Calu3 (cell line): Measurements from ENCODE around the gene GMFB. TPM values are rescaled to one million over a fixed set of nuclear protein-coding genes. Genes with fewer than 3 reads are reported as not detected.

Source experiments
- BruUV-seq: library from RNA; stranded (reverse); fragments of 400-500 nt; replicated peaks from 2 replicates; lab custom pipeline; 2021; lab: Mats Ljungman, UMichigan
- CTCF ChIA-PET: fragments of 300-600 bp; sonication (Branson Sonifier 250); formaldehyde crosslinking; loops from one replicate; lab custom pipeline; 2022; ENCODE audit warnings: antibody characterized with exemption; lab: Charles Lee
- DNase-seq: peaks from one replicate; pipeline ENCODE4 v3.0.0; 2022
- H3K27ac Mint-ChIP-seq: one replicate; pipeline ENCODE4 v1.8.0; 2022; ENCODE audit warnings: mixed read lengths; ENCODE audit not compliant: unreplicated experiment
- H3K27me3 Mint-ChIP-seq: one replicate; pipeline ENCODE4 v1.8.0; 2022; ENCODE audit warnings: mixed read lengths; ENCODE audit not compliant: unreplicated experiment
- H3K36me3 Mint-ChIP-seq: one replicate; pipeline ENCODE4 v1.8.0; 2022; ENCODE audit warnings: mild to moderate bottlenecking, moderate library complexity, mixed read lengths; ENCODE audit not compliant: insufficient read depth, unreplicated experiment
- H3K4me1 Mint-ChIP-seq: one replicate; pipeline ENCODE4 v1.8.0; 2022; ENCODE audit warnings: mild to moderate bottlenecking, low read depth, mixed read lengths; ENCODE audit not compliant: unreplicated experiment
- H3K4me3 Mint-ChIP-seq: one replicate; pipeline ENCODE4 v1.8.0; 2022; ENCODE audit warnings: mild to moderate bottlenecking, low read depth, moderate library complexity, mixed read lengths; ENCODE audit not compliant: unreplicated experiment
- H3K9me3 Mint-ChIP-seq: one replicate; pipeline ENCODE4 v1.8.0; 2022; ENCODE audit warnings: low read depth, mixed read lengths; ENCODE audit not compliant: unreplicated experiment
- CTCF ChIP-seq: fragments of 200-600 bp; IDR thresholded peaks from one replicate; pipeline ENCODE4 v1.8.0; 2022; ENCODE audit warnings: antibody characterized with exemption; ENCODE audit not compliant: unreplicated experiment
- intact Hi-C: fragments of 100-400 bp; cut with micrococcal nuclease; formaldehyde crosslinking; loops from one replicate; pipeline ENCODE4 v1.10.0; 2022; ENCODE audit not compliant: unreplicated experiment
- total RNA-seq: library from RNA; stranded (reverse); gene quantifications from 2 replicates; pipeline ENCODE4 v1.2.3, GENCODE V29; 2022

GMFB gene
- total RNA-seq, 1 experiment from 2014 or later, result 39.2 TPM

GRCh38 chr14:54474232-54474793, 14.5 kb downstream of the GMFB start:
- no peaks in the 10 kb centered on the region for H3K36me3 Mint-ChIP-seq
- no peak overlapping the region for H3K27ac Mint-ChIP-seq
- CTCF ChIA-PET, result no interaction called here
- H3K4me3 Mint-ChIP-seq, result no peak overlapping the region
- intact Hi-C loops, result no loop called here
- no peaks in the 10 kb centered on the region for H3K27me3 Mint-ChIP-seq
- no peak for DNase-seq
- BruUV-seq, result no TSS peak
- H3K9me3 Mint-ChIP-seq, result no peaks in the 10 kb centered on the region
- TF ChIP-seq CTCF, result no peak
- peaks cover 20% of the 10 kb centered on the region for H3K4me1 Mint-ChIP-seq

GRCh38 chr14:54472315-54472714, 16.5 kb downstream of the GMFB start:
- H3K27ac Mint-ChIP-seq, result no peak overlapping the region
- CTCF ChIA-PET, result interaction anchor here (0.6 to 0.7 kb wide), 2 partner anchors 25 to 37 kb away, joined by 3 to 5 read pairs; partner anchors contain the start of gene CGRRF1
- no peak overlapping the region for H3K4me3 Mint-ChIP-seq
- no TSS peak for BruUV-seq
- no peak for TF ChIP-seq CTCF
- H3K27me3 Mint-ChIP-seq, result no peaks in the 10 kb centered on the region
- no peak for DNase-seq
- no peaks in the 10 kb centered on the region for H3K36me3 Mint-ChIP-seq
- peaks cover 20% of the 10 kb centered on the region for H3K4me1 Mint-ChIP-seq
- intact Hi-C loops, result no loop called here
- peaks cover 5% of the 10 kb centered on the region for H3K9me3 Mint-ChIP-seq

GRCh38 chr14:54471641-54472040, 17.1 kb downstream of the GMFB start:
- BruUV-seq, result no TSS peak
- H3K27me3 Mint-ChIP-seq, result no peaks in the 10 kb centered on the region
- no peak overlapping the region for H3K4me3 Mint-ChIP-seq
- intact Hi-C loops, result no loop called here
- no peaks in the 10 kb centered on the region for H3K36me3 Mint-ChIP-seq
- no peak for TF ChIP-seq CTCF
- DNase-seq, result no peak
- H3K27ac Mint-ChIP-seq, result no peak overlapping the region
- peaks cover 6% of the 10 kb centered on the region for H3K9me3 Mint-ChIP-seq
- peaks cover 20% of the 10 kb centered on the region for H3K4me1 Mint-ChIP-seq
- CTCF ChIA-PET, result interaction anchor here (0.6 to 0.7 kb wide), 2 partner anchors 24 to 38 kb away, joined by 3 to 5 read pairs; partner anchors contain the start of gene CGRRF1

GRCh38 chr14:54470701-54471100, 18.1 kb downstream of the GMFB start:
- H3K4me3 Mint-ChIP-seq, result no peak overlapping the region
- no peaks in the 10 kb centered on the region for H3K36me3 Mint-ChIP-seq
- BruUV-seq, result no TSS peak
- H3K27me3 Mint-ChIP-seq, result no peaks in the 10 kb centered on the region
- CTCF ChIA-PET, result no interaction called here
- TF ChIP-seq CTCF, result no peak
- peak; percentile 45 for DNase-seq
- H3K27ac Mint-ChIP-seq, result peak overlapping the region; percentile 4
- H3K9me3 Mint-ChIP-seq, result peaks cover 6% of the 10 kb centered on the region
- peaks cover 20% of the 10 kb centered on the region for H3K4me1 Mint-ChIP-seq
- intact Hi-C loops, result no loop called here
